HepG2 (cell line): ENCODE measurements around the gene ELAVL3. TPM values are rescaled to one million over a fixed set of nuclear protein-coding genes. Genes with fewer than 3 reads are reported as not detected.
A peak's percentile ranks its signal among the peaks of the same experiment; 100 is the strongest.

Experiments
- CHD4 ChIP-seq: fragments of 200-600 bp; sonication (generic); IDR thresholded peaks from 2 replicates; pipeline ENCODE4 v1.7.0; 2017; ENCODE audit warnings: mild to moderate bottlenecking, low read length, borderline replicate concordance
- DBP ChIP-seq: sonication (generic); formaldehyde crosslinking; IDR thresholded peaks from 2 replicates; pipeline ENCODE4 v1.4.0; 2020; ENCODE audit warnings: missing genetic modification reagents; ENCODE audit errors: not compliant biosample characterization
- ETS1 ChIP-seq: sonication (generic); formaldehyde crosslinking; IDR thresholded peaks from 2 replicates; pipeline ENCODE4 v1.4.0; 2020; ENCODE audit warnings: missing genetic modification reagents
- GATA4 ChIP-seq: sonication (generic); IDR thresholded peaks from 2 replicates; pipeline ENCODE4 v1.6.1; 2016; ENCODE audit warnings: antibody characterized with exemption, low read depth, borderline replicate concordance
- IRF1 ChIP-seq: sonication (generic); formaldehyde crosslinking; IDR thresholded peaks from 2 replicates; pipeline ENCODE4 v1.4.0; 2020; ENCODE audit warnings: low read depth, mild to moderate bottlenecking, missing genetic modification reagents
- MAF1 ChIP-seq: sonication (generic); formaldehyde crosslinking; IDR thresholded peaks from 2 replicates; pipeline ENCODE4 v1.5.0; 2020; ENCODE audit warnings: missing genetic modification reagents, borderline replicate concordance
- MXI1 ChIP-seq: IDR thresholded peaks from 3 replicates; pipeline ENCODE4 v1.6.1; 2012; ENCODE audit warnings: low read depth, low read length, inconsistent platforms, borderline replicate concordance
- NFIC ChIP-seq: IDR thresholded peaks from 2 replicates; pipeline ENCODE4 v1.6.1; 2012; ENCODE audit warnings: mild to moderate bottlenecking, low read length, inconsistent platforms
- PBX2 ChIP-seq: IDR thresholded peaks from 2 replicates; pipeline ENCODE4 v1.6.1; 2016; ENCODE audit warnings: control low read depth
- PLSCR1 ChIP-seq: sonication (generic); formaldehyde crosslinking; IDR thresholded peaks from 2 replicates; pipeline ENCODE4 v1.5.0; 2020; ENCODE audit warnings: missing genetic modification reagents, mild to moderate bottlenecking, borderline replicate concordance
- POLR2G ChIP-seq: fragments of 200-400 bp; formaldehyde crosslinking; IDR thresholded peaks from 2 replicates; pipeline ENCODE4 v1.6.1; 2018; ENCODE audit warnings: mild to moderate bottlenecking, low read depth, low read length, moderate library complexity
- PTBP1 ChIP-seq: fragments of 200-400 bp; formaldehyde crosslinking; IDR thresholded peaks from 2 replicates; pipeline ENCODE4 v1.6.1; 2018; ENCODE audit warnings: low read length, low read depth; ENCODE audit not compliant: poor library complexity, severe bottlenecking
- RFX1 ChIP-seq: fragments of 450-650 bp; IDR thresholded peaks from 2 replicates; pipeline ENCODE4 v1.6.1; 2017
- TFE3 ChIP-seq: IDR thresholded peaks from 2 replicates; pipeline ENCODE4 v1.6.1; 2016
- ZBTB21 ChIP-seq: sonication (generic); formaldehyde crosslinking; IDR thresholded peaks from 2 replicates; pipeline ENCODE4 v1.4.0; 2020; ENCODE audit warnings: missing genetic modification reagents
- ZBTB33 ChIP-seq: sonication (generic); formaldehyde crosslinking; IDR thresholded peaks from 2 replicates; pipeline ENCODE4 v1.4.0; 2020; ENCODE audit warnings: missing genetic modification reagents
- ZFP82 ChIP-seq: sonication (generic); formaldehyde crosslinking; IDR thresholded peaks from 2 replicates; pipeline ENCODE4 v1.5.1; 2020; ENCODE audit warnings: mild to moderate bottlenecking, missing genetic modification reagents, borderline replicate concordance
- ZNF225 ChIP-seq: sonication (generic); formaldehyde crosslinking; IDR thresholded peaks from 2 replicates; pipeline ENCODE4 v1.4.0; 2020; ENCODE audit warnings: mild to moderate bottlenecking, missing genetic modification reagents
- ZNF550 ChIP-seq: sonication (generic); formaldehyde crosslinking; IDR thresholded peaks from 2 replicates; pipeline ENCODE4 v1.4.0; 2020; ENCODE audit warnings: mild to moderate bottlenecking, missing genetic modification reagents, borderline replicate concordance
- ZNF629 ChIP-seq: sonication (generic); formaldehyde crosslinking; conservative IDR thresholded peaks from 2 replicates; pipeline ENCODE4 v1.5.0; 2020; ENCODE audit warnings: missing genetic modification reagents
- ZNF75D ChIP-seq: sonication (generic); formaldehyde crosslinking; IDR thresholded peaks from 2 replicates; pipeline ENCODE4 v1.8.1; 2023; ENCODE audit warnings: missing genetic modification reagents, mild to moderate bottlenecking, borderline replicate concordance
- polyA plus RNA-seq, 8 experiments: library from polyadenylated mRNA; depleted of rRNA in 3 of 8; stranded (reverse) in 7 of 8; unstranded in 1 of 8; fragments of >200 nt; fragmentation: Illumina TruSeq in 4 of 8; extraction: Trizol in 4 of 8; gene quantifications; 2 replicates each; pipeline versions ENCODE4 v1.2.1 to v1.2.3, GENCODE V29; 2011 to 2016; ENCODE audit warnings: low read depth in 4 of 8, missing spikeins in 1 of 8, mixed read lengths in 1 of 8; ENCODE audit not compliant: insufficient read depth in 1 of 8
- total RNA-seq, 5 experiments: library from RNA; depleted of rRNA; stranded (reverse); fragments of >200 nt; fragmentation: Illumina TruSeq; extraction: Trizol; gene quantifications; 2 replicates each; pipeline ENCODE4 v1.2.3, GENCODE V29; 2016; ENCODE audit warnings: low read depth in 1 of 5

Gene ELAVL3
- total and polyA plus RNA-seq, 2 of the 13 experiments (the other 11 are each of a cell fraction or from before 2014, with no cell fraction given), result 0.03 TPM; not detected in 1

- no peak for TF ChIP-seq ZFP82 (CRISPR knock-in tag)
- peak; percentile 100 for TF ChIP-seq ZNF629 (CRISPR knock-in tag)
- TF ChIP-seq RFX1, result no peak
- TF ChIP-seq IRF1 (CRISPR knock-in tag), result no peak
- peak; percentile 96 for TF ChIP-seq ZBTB33
- peak; percentile 92 for TF ChIP-seq ZNF225 (CRISPR knock-in tag)
- TF ChIP-seq NFIC, result no peak
- TF ChIP-seq MXI1, result peak; percentile 49; the same call in 1 of the 3 replicates
- TF ChIP-seq ETS1 (CRISPR knock-in tag), result 0 out of 2 replicates have a peak, but pooled peaks have one; percentile 84
- 0 out of 2 replicates have a peak, but pooled peaks have one; percentile 46 for TF ChIP-seq ZNF75D (CRISPR knock-in tag)
- TF ChIP-seq DBP (CRISPR knock-in tag), result peak; percentile 53
- peak; percentile 66; the same call in 1 of the 2 replicates for TF ChIP-seq CHD4
- TF ChIP-seq ZNF550 (CRISPR knock-in tag), result 0 out of 2 replicates have a peak, but pooled peaks have one; percentile 19
- TF ChIP-seq PLSCR1 (CRISPR knock-in tag), result peak; percentile 68; the same call in 1 of the 2 replicates
- TF ChIP-seq GATA4, result no peak
- TF ChIP-seq PBX2, result no peak
- TF ChIP-seq PTBP1, result no peak
- TF ChIP-seq MAF1, result 0 out of 2 replicates have a peak, but pooled peaks have one; percentile 59
- TF ChIP-seq POLR2G, result peak; percentile 56; the same call in 1 of the 2 replicates
- TF ChIP-seq TFE3 (CRISPR knock-in tag), result peak; percentile 93
- TF ChIP-seq ZBTB21 (CRISPR knock-in tag), result no peak
Measured at GRCh38 chr19:11482384-11483050, 1.7 kb upstream of the ELAVL3 start (continued).
